ENCODE measurements around the gene SS18L1. TPM values are rescaled to one million over a fixed set of nuclear protein-coding genes. Genes with fewer than 3 reads are reported as not detected.

SS18L1 gene
- total RNA-seq, 1 experiment from 2014 or later: 34.1 TPM

- Mint-ChIP-seq H3K27ac (peak overlapping the region; percentile 95), H3K27me3 (ENCODE audit: low read depth) (no peaks in the 10 kb centered on the region), H3K4me3 (peak overlapping the region; percentile 80), H3K36me3 (peaks cover 23% of the 10 kb centered on the region), H3K9me3 (no peaks in the 10 kb centered on the region), H3K4me1 (peaks cover 31% of the 10 kb centered on the region)
- POLR2A ChIA-PET: interaction anchor here (0.7 to 1.7 kb wide), 4 partner anchors 15 to 60 kb away, joined by 3 to 24 read pairs (median 4); partner anchors contain the start of gene TAF4
- CTCF ChIA-PET: interaction anchor here (0.7 to 3.3 kb wide), 8 partner anchors 12 to 586 kb away, joined by 3 to 14 read pairs (median 4); no protein-coding TSS in a partner anchor
- TF ChIP-seq NFATC4 (CRISPR knock-in tag; IDR thresholded peaks at IDR 0.05) (no peak), ZBTB43 (CRISPR knock-in tag; IDR thresholded peaks at IDR 0.05) (no peak), GTF2I (CRISPR knock-in tag; conservative IDR thresholded peaks at IDR 0.05) (no peak), ZNF121 (CRISPR knock-in tag; IDR thresholded peaks at IDR 0.05) (peak; percentile 57; the same call in 1 of the 2 replicates), ZNF232 (CRISPR knock-in tag; IDR thresholded peaks at IDR 0.05) (no peak), ATF3 (CRISPR knock-in tag; conservative IDR thresholded peaks at IDR 0.05) (no peak)
- ATAC-seq (no peak), DNase-seq (ENCODE audit: low spot score) (no peak)
Measured at GRCh38 chr20:62120990-62121775, 22.4 kb upstream of the SS18L1 start.

- H3K27ac Mint-ChIP-seq: peak within 1 kb of the TSS; percentile 95
- peak; percentile 76 for TF ChIP-seq SP1 (CRISPR knock-in tag; conservative IDR thresholded peaks at IDR 0.05)
- TF ChIP-seq SMAD4 (CRISPR knock-in tag; IDR thresholded peaks at IDR 0.05): no peak
- peak; percentile 53 for TF ChIP-seq NFYB (CRISPR knock-in tag; conservative IDR thresholded peaks at IDR 0.05; ENCODE audit: low read depth)
- TF ChIP-seq ZNF416 (CRISPR knock-in tag; IDR thresholded peaks at IDR 0.05): 0 out of 2 replicates have a peak, but pooled peaks have one; percentile 27
- TF ChIP-seq ZNF425 (CRISPR knock-in tag; conservative IDR thresholded peaks at IDR 0.05): no peak
- TF ChIP-seq USF2 (CRISPR knock-in tag; IDR thresholded peaks at IDR 0.05): 0 out of 2 replicates have a peak, but pooled peaks have one; percentile 16
- 0 out of 2 replicates have a peak, but pooled peaks have one; percentile 39 for TF ChIP-seq ZBTB43 (CRISPR knock-in tag; IDR thresholded peaks at IDR 0.05)
- TF ChIP-seq ZNF423 (CRISPR knock-in tag; IDR thresholded peaks at IDR 0.05): peak; percentile 87
- TF ChIP-seq E2F5 (CRISPR knock-in tag; IDR thresholded peaks at IDR 0.05): peak; percentile 82
- 0 out of 2 replicates have a peak, but pooled peaks have one; percentile 22 for TF ChIP-seq CREM (CRISPR knock-in tag; IDR thresholded peaks at IDR 0.05)
- TF ChIP-seq MAX (CRISPR knock-in tag; IDR thresholded peaks at IDR 0.05): peak; percentile 25; the same call in 1 of the 2 replicates
- ChIA-PET CTCF (interaction anchor here (0.7 to 3.3 kb wide), 8 partner anchors 11 to 585 kb away, joined by 3 to 14 read pairs (median 4); no protein-coding TSS in a partner anchor), POLR2A (interaction anchor here (0.5 to 1.7 kb wide), 5 partner anchors 14 to 241 kb away, joined by 3 to 24 read pairs (median 4); partner anchors contain the start of gene TAF4)
- no peaks in the 10 kb centered on the region for H3K9me3 Mint-ChIP-seq
- DNase-seq (ENCODE audit: low spot score): peak; percentile 92
- H3K36me3 Mint-ChIP-seq: peaks cover 31% of the 10 kb centered on the region
- H3K4me1 Mint-ChIP-seq: peaks cover 31% of the 10 kb centered on the region
- no peaks in the 10 kb centered on the region for H3K27me3 Mint-ChIP-seq (ENCODE audit: low read depth)
- H3K4me3 Mint-ChIP-seq: peak within 1 kb of the TSS; percentile 84
- peak; percentile 80 for ATAC-seq
Measured at GRCh38 chr20:62121776-62122653, 21.6 kb upstream of the SS18L1 start, which contains the start of gene LSM14B. Gene LSM14B, plus strand, starts transcription at chr20:62122475. Its CDS starts 192 bp downstream, at chr20:62122667.

Measured in WTC11 (cell line).